ENCODE data around the gene GBP1. TPM values are rescaled to one million over a fixed set of nuclear protein-coding genes. Genes with fewer than 3 reads are reported as not detected.

The GBP1 gene
- total and polyA plus RNA-seq, 10 of the 15 experiments (the other 5 are each of a cell fraction or from before 2014, with no cell fraction given), result 1.5 to 8.7 (median 5.0) TPM

GRCh38 chr1:89114662-89115061 lies 49.7 kb upstream of the GBP1 start:
- in situ Hi-C loops (cut with MboI), result no loop called here
- 18% methylated on average over 2 of the region's 2 CpGs for WGBS (ENCODE audit: insufficient coverage, insufficient replicate concordance, low lambda C conversion rate, missing lambda C conversion rate)
- FAIRE-seq, result no peak

More at GRCh38 chr1:89114662-89115061, 49.7 kb upstream of the GBP1 start:
- DNase-seq (ENCODE audit: low read depth, low spot score) (no peak), ATAC-seq (no peak)
- Histone ChIP-seq H3K4me3 (no peak overlapping the region), H3K36me3 (ENCODE audit: control insufficient read depth in 2 of 2, insufficient read depth in 2 of 2, low read length in 1 of 2) (no peaks in the 10 kb centered on the region; a peak in 1 of 4 replicates), H4K20me1 (ENCODE audit: control insufficient read depth, insufficient read depth) (no peaks in the 10 kb centered on the region), H3K79me2 (ENCODE audit: control insufficient read depth, insufficient read depth, low read length) (no peaks in the 10 kb centered on the region), H3K9me3 (replicated peaks; ENCODE audit: control insufficient read depth, insufficient read depth, low read length) (no peaks in the 10 kb centered on the region), H3K4me2 (ENCODE audit: control insufficient read depth, insufficient read depth) (no peak overlapping the region), H3K27me3 (replicated peaks in 1 of 2; ENCODE audit: control insufficient read depth in 2 of 2, insufficient read depth in 2 of 2, low read length in 1 of 2) (no peaks in the 10 kb centered on the region), H2AFZ (ENCODE audit: control insufficient read depth, low read depth, low read length) (no peak overlapping the region), H3K4me1 (ENCODE audit: control insufficient read depth, insufficient read depth, low read length) (no peaks in the 10 kb centered on the region), H3K27ac (ENCODE audit: control insufficient read depth, insufficient read depth) (no peak overlapping the region), H3K9ac (ENCODE audit: control insufficient read depth, insufficient read depth, low read length) (no peak overlapping the region)
- ChIA-PET CTCF (no interaction called here), RAD21 (ENCODE audit: unreplicated experiment) (no interaction called here), SMC1A (ENCODE audit: uncharacterized antibody, unreplicated experiment) (no interaction called here), POLR2A (no interaction called here)
- no TSS peak for BruUV-seq (replicated peaks)
- no peak for TF ChIP-seq WRNIP1 (IDR thresholded peaks at IDR 0.05; ENCODE audit: borderline replicate concordance, low read depth, low read length)
- no peak for TF ChIP-seq HDAC6 (IDR thresholded peaks at IDR 0.05; ENCODE audit: unreplicated experiment)
- TF ChIP-seq, protein P1, sequence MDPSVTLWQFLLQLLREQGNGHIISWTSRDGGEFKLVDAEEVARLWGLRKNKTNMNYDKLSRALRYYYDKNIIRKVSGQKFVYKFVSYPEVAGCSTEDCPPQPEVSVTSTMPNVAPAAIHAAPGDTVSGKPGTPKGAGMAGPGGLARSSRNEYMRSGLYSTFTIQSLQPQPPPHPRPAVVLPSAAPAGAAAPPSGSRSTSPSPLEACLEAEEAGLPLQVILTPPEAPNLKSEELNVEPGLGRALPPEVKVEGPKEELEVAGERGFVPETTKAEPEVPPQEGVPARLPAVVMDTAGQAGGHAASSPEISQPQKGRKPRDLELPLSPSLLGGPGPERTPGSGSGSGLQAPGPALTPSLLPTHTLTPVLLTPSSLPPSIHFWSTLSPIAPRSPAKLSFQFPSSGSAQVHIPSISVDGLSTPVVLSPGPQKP (IDR thresholded peaks at IDR 0.05; ENCODE audit: low read depth, low read length), result no peak
- no peak for TF ChIP-seq ZBED1 (IDR thresholded peaks at IDR 0.05; ENCODE audit: borderline replicate concordance)
- TF ChIP-seq POLR2A (IDR thresholded peaks at IDR 0.05; ENCODE audit: low read depth, low read length), result no peak
- TF ChIP-seq NKRF (conservative IDR thresholded peaks at IDR 0.05), result no peak
- TF ChIP-seq POLR2AphosphoS2 (IDR thresholded peaks at IDR 0.05; ENCODE audit: low read depth, low read length), result no peak
- TF ChIP-seq EZH2 (IDR thresholded peaks at IDR 0.05; ENCODE audit: borderline replicate concordance, control insufficient read depth, low read depth, low read length), result no peak
- TF ChIP-seq CEBPZ (IDR thresholded peaks at IDR 0.05; ENCODE audit: low read depth, low read length), result no peak
- no peak for TF ChIP-seq E2F8 (IDR thresholded peaks at IDR 0.05; ENCODE audit: low read depth, partially characterized antibody)
- TF ChIP-seq BACH1 (IDR thresholded peaks at IDR 0.05; ENCODE audit: borderline replicate concordance), result no peak
- intact Hi-C loops (cut with micrococcal nuclease; ENCODE audit: unreplicated experiment), result no loop called here
